GM23338 (cell line): ENCODE data around the gene RSPH6A. TPM values are rescaled to one million over a fixed set of nuclear protein-coding genes. Genes with fewer than 3 reads are reported as not detected.

ENCODE experiments used
- ATAC-seq: fragments of 200-7000 bp; cut with Tn5 transposase; 3 replicates; pipeline ENCODE4 v1.9.1; 2020
- DNase-seq: peaks from one replicate; pipeline ENCODE4 v3.0.0-alpha.2; 2015; ENCODE audit warnings: low spot score
- H2AFZ ChIP-seq: fragments of 200-600 bp; sonication (generic); 2 replicates; pipeline ENCODE4 v1.8.0; 2016; ENCODE audit warnings: antibody characterized with exemption, mild to moderate bottlenecking, moderate library complexity
- H3F3A ChIP-seq: fragments of 200-600 bp; sonication (generic); replicated peaks from 2 replicates; pipeline ENCODE4 v1.8.0; 2017; ENCODE audit warnings: antibody characterized with exemption, mixed run types, low read depth
- H3K27ac ChIP-seq: fragments of 200-600 bp; sonication (generic); 2 replicates; pipeline ENCODE4 v1.6.1; 2016; ENCODE audit warnings: low read depth
- H3K27me3 ChIP-seq: fragments of 200-600 bp; sonication (generic); 2 replicates; pipeline ENCODE4 v1.8.0; 2016; ENCODE audit warnings: mild to moderate bottlenecking, mixed run types, moderate library complexity; ENCODE audit not compliant: insufficient read depth
- H3K36me3 ChIP-seq: fragments of 200-600 bp; sonication (generic); 2 replicates; pipeline ENCODE4 v1.8.0; 2016; ENCODE audit warnings: mild to moderate bottlenecking; ENCODE audit not compliant: insufficient read depth
- H3K4me1 ChIP-seq: fragments of 200-600 bp; sonication (generic); 2 replicates; pipeline ENCODE4 v1.8.0; 2016; ENCODE audit warnings: mild to moderate bottlenecking, moderate library complexity; ENCODE audit not compliant: insufficient read depth
- H3K4me2 ChIP-seq: fragments of 200-600 bp; sonication (generic); 2 replicates; pipeline ENCODE4 v1.7.1; 2017; ENCODE audit warnings: mixed run types
- H3K4me3 ChIP-seq: fragments of 200-600 bp; sonication (generic); 2 replicates; pipeline ENCODE4 v1.6.1; 2016; ENCODE audit warnings: mixed run types
- H3K79me2 ChIP-seq: fragments of 200-600 bp; sonication (generic); replicated peaks from 2 replicates; pipeline ENCODE4 v1.8.0; 2017; ENCODE audit warnings: mild to moderate bottlenecking; ENCODE audit not compliant: insufficient read depth
- H3K9me2 ChIP-seq: fragments of 200-600 bp; sonication (generic); 2 replicates; pipeline ENCODE4 v1.8.0; 2017; ENCODE audit not compliant: insufficient read depth
- H4K20me1 ChIP-seq: fragments of 200-600 bp; sonication (generic); replicated peaks from 2 replicates; pipeline ENCODE4 v1.8.0; 2017; ENCODE audit warnings: mild to moderate bottlenecking; ENCODE audit not compliant: insufficient read depth
- H3K27ac Mint-ChIP-seq: 2 replicates; pipeline ENCODE4 v1.8.0; 2020; ENCODE audit warnings: inconsistent platforms, mild to moderate bottlenecking, moderate library complexity, mixed read lengths
- H3K27me3 Mint-ChIP-seq: 3 replicates; pipeline ENCODE4 v1.8.0; 2022; ENCODE audit warnings: low read depth, mild to moderate bottlenecking, moderate library complexity, mixed read lengths, inconsistent platforms; ENCODE audit not compliant: insufficient read depth, poor library complexity
- H3K36me3 Mint-ChIP-seq: 3 replicates; pipeline ENCODE4 v1.8.0; 2021; ENCODE audit warnings: low read depth, mild to moderate bottlenecking, inconsistent platforms, moderate library complexity, mixed read lengths
- H3K4me1 Mint-ChIP-seq: 3 replicates; pipeline ENCODE4 v1.8.0; 2020; ENCODE audit warnings: mild to moderate bottlenecking, inconsistent platforms, mixed read lengths
- H3K4me3 Mint-ChIP-seq: 3 replicates; pipeline ENCODE4 v1.8.0; 2021; ENCODE audit warnings: moderate library complexity, mild to moderate bottlenecking, inconsistent platforms, mixed read lengths
- H3K9me3 Mint-ChIP-seq: 3 replicates; pipeline ENCODE4 v1.8.0; 2020; ENCODE audit warnings: moderate library complexity, mild to moderate bottlenecking, inconsistent platforms, mixed read lengths
- CREB1 ChIP-seq: fragments of 250-450 bp; sonication (Bioruptor Pico); IDR thresholded peaks from 2 replicates; pipeline ENCODE4 v1.5.0; 2020; ENCODE audit warnings: low read depth, mild to moderate bottlenecking, moderate library complexity
- EZH2 ChIP-seq: fragments of 200-600 bp; sonication (generic); IDR thresholded peaks from one replicate; pipeline ENCODE4 v1.8.0; 2017; ENCODE audit warnings: antibody characterized with exemption, mild to moderate bottlenecking, low read depth; ENCODE audit not compliant: unreplicated experiment
- EZH2phosphoT487 ChIP-seq: fragments of 200-600 bp; sonication (generic); IDR thresholded peaks from one replicate; pipeline ENCODE4 v1.8.1; 2018; ENCODE audit warnings: antibody characterized with exemption; ENCODE audit not compliant: unreplicated experiment
- NANOG ChIP-seq: IDR thresholded peaks from 2 replicates; pipeline ENCODE4 v1.6.1; 2016; ENCODE audit warnings: antibody characterized with exemption, borderline replicate concordance
- POLR2AphosphoS5 ChIP-seq: IDR thresholded peaks from 2 replicates; pipeline ENCODE4 v1.6.1; 2016; ENCODE audit warnings: antibody characterized with exemption, low read depth
- STAT1 ChIP-seq: IDR thresholded peaks from one replicate; pipeline ENCODE4 v1.6.1; 2016; ENCODE audit warnings: antibody characterized with exemption; ENCODE audit not compliant: unreplicated experiment
- ZNF114 ChIP-seq: fragments of 250-450 bp; sonication (Bioruptor Pico); IDR thresholded peaks from 2 replicates; pipeline ENCODE4 v1.5.0; 2020; ENCODE audit warnings: mild to moderate bottlenecking, moderate library complexity
- polyA plus RNA-seq: library from polyadenylated mRNA; unstranded; fragments of >200 nt; fragmentation: Nextera tagmentation; extraction: Ambion mirVana; gene quantifications from 2 replicates; pipeline ENCODE4 v1.2.1, GENCODE V29; 2016
- total RNA-seq: library from RNA; depleted of rRNA; stranded (reverse); fragments of >200 nt; shearing (Covaris generic); gene quantifications from 2 replicates; pipeline ENCODE4 v1.2.3, GENCODE V29; 2014
- TF ChIP-seq, protein P1 (sequence below): fragments of 250-450 bp; sonication (Bioruptor Pico); IDR thresholded peaks from 2 replicates; pipeline ENCODE4 v1.5.0; 2020; ENCODE audit warnings: mild to moderate bottlenecking, moderate library complexity
- TF ChIP-seq, protein P2 (sequence below): IDR thresholded peaks from 2 replicates; pipeline ENCODE4 v1.6.1; 2016; ENCODE audit warnings: antibody characterized with exemption
- TF ChIP-seq, protein P3 (sequence below): IDR thresholded peaks from one replicate; pipeline ENCODE4 v1.6.1; 2018; ENCODE audit warnings: antibody characterized with exemption; ENCODE audit not compliant: unreplicated experiment

The RSPH6A gene
- total and polyA plus RNA-seq, 2 experiments from 2014 or later = 0.11 to 0.21 TPM

DNA sequence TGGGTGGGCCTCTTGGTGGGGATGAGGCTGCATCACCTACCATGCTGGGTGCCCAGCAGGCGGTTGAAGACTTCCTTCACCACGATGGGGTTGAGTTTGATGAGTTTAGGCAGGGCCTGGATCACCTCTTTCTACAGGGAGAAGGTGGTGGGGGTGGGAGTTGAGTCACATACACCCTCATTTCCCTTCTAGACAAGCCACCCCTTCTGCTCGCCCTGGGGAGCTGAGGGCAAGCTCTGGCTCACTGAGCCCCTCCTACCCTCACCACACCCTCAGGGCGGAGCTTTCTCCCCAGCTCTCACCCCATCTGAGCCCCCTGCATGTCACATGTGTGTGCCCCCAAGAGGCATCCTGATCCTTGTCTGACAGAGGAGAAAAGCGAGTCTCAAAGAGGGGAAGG, 7.6 kb upstream of the RSPH6A start:
- Histone ChIP-seq H3K27me3 (no peaks in the 10 kb centered on the region), H3K4me2 (no peak overlapping the region), H3K27ac (no peak overlapping the region), H3K36me3 (no peaks in the 10 kb centered on the region; the same call in 1 of the 2 replicates), H3K79me2 (no peaks in the 10 kb centered on the region), H3K9me2 (no peaks in the 10 kb centered on the region), H3K4me3 (no peak overlapping the region), H3F3A (peaks cover 19% of the 10 kb centered on the region; the same call in 1 of the 2 replicates), H4K20me1 (no peaks in the 10 kb centered on the region; the same call in none of the 2 replicates), H2AFZ (no peak overlapping the region), H3K4me1 (peaks cover 19% of the 10 kb centered on the region)
- Mint-ChIP-seq H3K27me3 (peaks cover 23% of the 10 kb centered on the region), H3K4me1 (peaks cover 31% of the 10 kb centered on the region), H3K4me3 (no peak overlapping the region), H3K27ac (no peak overlapping the region), H3K36me3 (peaks cover 69% of the 10 kb centered on the region), H3K9me3 (no peaks in the 10 kb centered on the region)
- DNase-seq (no peak), ATAC-seq (no peak)
- TF ChIP-seq EZH2 (no peak), STAT1 (no peak), POLR2AphosphoS5 (no peak), EZH2phosphoT487 (no peak), ZNF114 (CRISPR knock-in tag) (no peak), CREB1 (CRISPR knock-in tag) (no peak), NANOG (no peak)
- TF ChIP-seq, protein P1, sequence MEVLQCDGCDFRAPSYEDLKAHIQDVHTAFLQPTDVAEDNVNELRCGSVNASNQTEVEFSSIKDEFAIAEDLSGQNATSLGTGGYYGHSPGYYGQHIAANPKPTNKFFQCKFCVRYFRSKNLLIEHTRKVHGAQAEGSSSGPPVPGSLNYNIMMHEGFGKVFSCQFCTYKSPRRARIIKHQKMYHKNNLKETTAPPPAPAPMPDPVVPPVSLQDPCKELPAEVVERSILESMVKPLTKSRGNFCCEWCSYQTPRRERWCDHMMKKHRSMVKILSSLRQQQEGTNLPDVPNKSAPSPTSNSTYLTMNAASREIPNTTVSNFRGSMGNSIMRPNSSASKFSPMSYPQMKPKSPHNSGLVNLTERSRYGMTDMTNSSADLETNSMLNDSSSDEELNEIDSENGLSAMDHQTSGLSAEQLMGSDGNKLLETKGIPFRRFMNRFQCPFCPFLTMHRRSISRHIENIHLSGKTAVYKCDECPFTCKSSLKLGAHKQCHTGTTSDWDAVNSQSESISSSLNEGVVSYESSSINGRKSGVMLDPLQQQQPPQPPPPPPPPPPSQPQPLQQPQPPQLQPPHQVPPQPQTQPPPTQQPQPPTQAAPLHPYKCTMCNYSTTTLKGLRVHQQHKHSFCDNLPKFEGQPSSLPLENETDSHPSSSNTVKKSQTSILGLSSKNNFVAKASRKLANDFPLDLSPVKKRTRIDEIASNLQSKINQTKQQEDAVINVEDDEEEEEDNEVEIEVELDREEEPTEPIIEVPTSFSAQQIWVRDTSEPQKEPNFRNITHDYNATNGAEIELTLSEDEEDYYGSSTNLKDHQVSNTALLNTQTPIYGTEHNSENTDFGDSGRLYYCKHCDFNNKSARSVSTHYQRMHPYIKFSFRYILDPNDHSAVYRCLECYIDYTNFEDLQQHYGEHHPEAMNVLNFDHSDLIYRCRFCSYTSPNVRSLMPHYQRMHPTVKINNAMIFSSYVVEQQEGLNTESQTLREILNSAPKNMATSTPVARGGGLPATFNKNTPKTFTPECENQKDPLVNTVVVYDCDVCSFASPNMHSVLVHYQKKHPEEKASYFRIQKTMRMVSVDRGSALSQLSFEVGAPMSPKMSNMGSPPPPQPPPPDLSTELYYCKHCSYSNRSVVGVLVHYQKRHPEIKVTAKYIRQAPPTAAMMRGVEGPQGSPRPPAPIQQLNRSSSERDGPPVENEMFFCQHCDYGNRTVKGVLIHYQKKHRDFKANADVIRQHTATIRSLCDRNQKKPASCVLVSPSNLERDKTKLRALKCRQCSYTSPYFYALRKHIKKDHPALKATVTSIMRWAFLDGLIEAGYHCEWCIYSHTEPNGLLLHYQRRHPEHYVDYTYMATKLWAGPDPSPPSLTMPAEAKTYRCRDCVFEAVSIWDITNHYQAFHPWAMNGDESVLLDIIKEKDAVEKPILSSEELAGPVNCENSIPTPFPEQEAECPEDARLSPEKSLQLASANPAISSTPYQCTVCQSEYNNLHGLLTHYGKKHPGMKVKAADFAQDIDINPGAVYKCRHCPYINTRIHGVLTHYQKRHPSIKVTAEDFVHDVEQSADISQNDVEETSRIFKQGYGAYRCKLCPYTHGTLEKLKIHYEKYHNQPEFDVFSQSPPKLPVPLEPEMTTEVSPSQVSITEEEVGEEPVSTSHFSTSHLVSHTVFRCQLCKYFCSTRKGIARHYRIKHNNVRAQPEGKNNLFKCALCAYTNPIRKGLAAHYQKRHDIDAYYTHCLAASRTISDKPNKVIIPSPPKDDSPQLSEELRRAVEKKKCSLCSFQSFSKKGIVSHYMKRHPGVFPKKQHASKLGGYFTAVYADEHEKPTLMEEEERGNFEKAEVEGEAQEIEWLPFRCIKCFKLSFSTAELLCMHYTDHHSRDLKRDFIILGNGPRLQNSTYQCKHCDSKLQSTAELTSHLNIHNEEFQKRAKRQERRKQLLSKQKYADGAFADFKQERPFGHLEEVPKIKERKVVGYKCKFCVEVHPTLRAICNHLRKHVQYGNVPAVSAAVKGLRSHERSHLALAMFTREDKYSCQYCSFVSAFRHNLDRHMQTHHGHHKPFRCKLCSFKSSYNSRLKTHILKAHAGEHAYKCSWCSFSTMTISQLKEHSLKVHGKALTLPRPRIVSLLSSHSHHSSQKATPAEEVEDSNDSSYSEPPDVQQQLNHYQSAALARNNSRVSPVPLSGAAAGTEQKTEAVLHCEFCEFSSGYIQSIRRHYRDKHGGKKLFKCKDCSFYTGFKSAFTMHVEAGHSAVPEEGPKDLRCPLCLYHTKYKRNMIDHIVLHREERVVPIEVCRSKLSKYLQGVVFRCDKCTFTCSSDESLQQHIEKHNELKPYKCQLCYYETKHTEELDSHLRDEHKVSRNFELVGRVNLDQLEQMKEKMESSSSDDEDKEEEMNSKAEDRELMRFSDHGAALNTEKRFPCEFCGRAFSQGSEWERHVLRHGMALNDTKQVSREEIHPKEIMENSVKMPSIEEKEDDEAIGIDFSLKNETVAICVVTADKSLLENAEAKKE (CRISPR knock-in tag) = no peak
- TF ChIP-seq, protein P2, sequence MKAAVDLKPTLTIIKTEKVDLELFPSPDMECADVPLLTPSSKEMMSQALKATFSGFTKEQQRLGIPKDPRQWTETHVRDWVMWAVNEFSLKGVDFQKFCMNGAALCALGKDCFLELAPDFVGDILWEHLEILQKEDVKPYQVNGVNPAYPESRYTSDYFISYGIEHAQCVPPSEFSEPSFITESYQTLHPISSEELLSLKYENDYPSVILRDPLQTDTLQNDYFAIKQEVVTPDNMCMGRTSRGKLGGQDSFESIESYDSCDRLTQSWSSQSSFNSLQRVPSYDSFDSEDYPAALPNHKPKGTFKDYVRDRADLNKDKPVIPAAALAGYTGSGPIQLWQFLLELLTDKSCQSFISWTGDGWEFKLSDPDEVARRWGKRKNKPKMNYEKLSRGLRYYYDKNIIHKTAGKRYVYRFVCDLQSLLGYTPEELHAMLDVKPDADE = no peak
- TF ChIP-seq, protein P3, sequence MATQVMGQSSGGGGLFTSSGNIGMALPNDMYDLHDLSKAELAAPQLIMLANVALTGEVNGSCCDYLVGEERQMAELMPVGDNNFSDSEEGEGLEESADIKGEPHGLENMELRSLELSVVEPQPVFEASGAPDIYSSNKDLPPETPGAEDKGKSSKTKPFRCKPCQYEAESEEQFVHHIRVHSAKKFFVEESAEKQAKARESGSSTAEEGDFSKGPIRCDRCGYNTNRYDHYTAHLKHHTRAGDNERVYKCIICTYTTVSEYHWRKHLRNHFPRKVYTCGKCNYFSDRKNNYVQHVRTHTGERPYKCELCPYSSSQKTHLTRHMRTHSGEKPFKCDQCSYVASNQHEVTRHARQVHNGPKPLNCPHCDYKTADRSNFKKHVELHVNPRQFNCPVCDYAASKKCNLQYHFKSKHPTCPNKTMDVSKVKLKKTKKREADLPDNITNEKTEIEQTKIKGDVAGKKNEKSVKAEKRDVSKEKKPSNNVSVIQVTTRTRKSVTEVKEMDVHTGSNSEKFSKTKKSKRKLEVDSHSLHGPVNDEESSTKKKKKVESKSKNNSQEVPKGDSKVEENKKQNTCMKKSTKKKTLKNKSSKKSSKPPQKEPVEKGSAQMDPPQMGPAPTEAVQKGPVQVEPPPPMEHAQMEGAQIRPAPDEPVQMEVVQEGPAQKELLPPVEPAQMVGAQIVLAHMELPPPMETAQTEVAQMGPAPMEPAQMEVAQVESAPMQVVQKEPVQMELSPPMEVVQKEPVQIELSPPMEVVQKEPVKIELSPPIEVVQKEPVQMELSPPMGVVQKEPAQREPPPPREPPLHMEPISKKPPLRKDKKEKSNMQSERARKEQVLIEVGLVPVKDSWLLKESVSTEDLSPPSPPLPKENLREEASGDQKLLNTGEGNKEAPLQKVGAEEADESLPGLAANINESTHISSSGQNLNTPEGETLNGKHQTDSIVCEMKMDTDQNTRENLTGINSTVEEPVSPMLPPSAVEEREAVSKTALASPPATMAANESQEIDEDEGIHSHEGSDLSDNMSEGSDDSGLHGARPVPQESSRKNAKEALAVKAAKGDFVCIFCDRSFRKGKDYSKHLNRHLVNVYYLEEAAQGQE = no peak
